GM12878 (cell line): ENCODE results near the gene ERICH2. TPM values are rescaled to one million over a fixed set of nuclear protein-coding genes. Genes with fewer than 3 reads are reported as not detected.
"Not testable (repeated sequence)": the region's sequence is repeated elsewhere in the genome, so short reads cannot be mapped to it uniquely, and the experiment has no call there.

ENCODE experiments used
- ATAC-seq: fragments of 200-7000 bp; cut with Tn5 transposase; 3 replicates; pipeline ENCODE4 v1.9.1; 2020; ENCODE audit warnings: mild to moderate bottlenecking, moderate library complexity
- BruUV-seq: library from RNA; stranded (reverse); fragments of 400-500 nt; replicated peaks from 2 replicates; lab custom pipeline; 2021; lab: Mats Ljungman, UMichigan
- CTCF ChIA-PET: fragments of 300-600 bp; sonication (Branson Sonifier 250); formaldehyde crosslinking; extraction: SDS; loops from one replicate; lab custom pipeline; 2021; ENCODE audit warnings: inconsistent platforms; lab: Yijun Ruan, JAX
- POLR2A ChIA-PET: fragments of 350-600 bp; formaldehyde crosslinking; extraction: SDS; loops from one replicate; lab custom pipeline; 2021; ENCODE audit warnings: inconsistent platforms; lab: Charles Lee
- RAD21 ChIA-PET: fragments of 300-600 bp; sonication (Branson Sonifier 250); formaldehyde crosslinking; loops from one replicate; lab custom pipeline; 2023; ENCODE audit warnings: antibody characterized with exemption; ENCODE audit not compliant: unreplicated experiment; lab: Charles Lee
- SMC1A ChIA-PET: fragments of 300-600 bp; sonication (Branson Sonifier 250); formaldehyde crosslinking; loops from one replicate; lab custom pipeline; 2023; ENCODE audit not compliant: unreplicated experiment, uncharacterized antibody; lab: Charles Lee
- DNase-seq: peaks from one replicate; pipeline ENCODE4 v3.0.0-alpha.2; 2011; ENCODE audit warnings: low read depth, low spot score
- FAIRE-seq: peaks from 3 replicates; lab custom pipeline; 2011; peaks lifted over from hg19 to GRCh38; lab: Jason Lieb, UNC
- H2AFZ ChIP-seq: 2 replicates; pipeline ENCODE4 v1.6.0; 2011; ENCODE audit warnings: low read depth, low read length, control low read depth; ENCODE audit not compliant: control insufficient read depth
- H3K27ac ChIP-seq: 2 replicates; pipeline ENCODE4 v1.5.1; 2011; ENCODE audit warnings: control low read depth; ENCODE audit not compliant: control insufficient read depth, insufficient read depth
- H3K27me3 ChIP-seq, 2 experiments: replicated peaks in 1 of 2; 2 replicates each; pipeline versions ENCODE4 v1.6.0 to v1.6.1; 2011; ENCODE audit warnings: low read length in 1 of 2; ENCODE audit not compliant: control insufficient read depth in 2 of 2, insufficient read depth in 2 of 2
- H3K36me3 ChIP-seq, 2 experiments: 2 replicates each; pipeline ENCODE4 v1.5.1; 2011; ENCODE audit warnings: low read length in 1 of 2; ENCODE audit not compliant: control insufficient read depth in 2 of 2, insufficient read depth in 2 of 2
- H3K4me1 ChIP-seq: 2 replicates; pipeline ENCODE4 v1.6.1; 2011; ENCODE audit warnings: mild to moderate bottlenecking, low read length, moderate library complexity, mixed read lengths; ENCODE audit not compliant: control insufficient read depth, insufficient read depth
- H3K4me2 ChIP-seq: 2 replicates; pipeline ENCODE4 v1.6.0; 2011; ENCODE audit warnings: control low read depth; ENCODE audit not compliant: control insufficient read depth, insufficient read depth
- H3K4me3 ChIP-seq: fragments of 200-600 bp; sonication (generic); 2 replicates; pipeline ENCODE4 v1.5.1; 2016
- H3K79me2 ChIP-seq: 2 replicates; pipeline ENCODE4 v1.6.0; 2011; ENCODE audit warnings: low read length; ENCODE audit not compliant: control insufficient read depth, insufficient read depth
- H3K9ac ChIP-seq: 2 replicates; pipeline ENCODE4 v1.8.0; 2011; ENCODE audit warnings: low read length, control low read depth, mixed read lengths; ENCODE audit not compliant: control insufficient read depth, insufficient read depth
- H3K9me3 ChIP-seq: replicated peaks from 3 replicates; pipeline ENCODE4 v1.5.1; 2011; ENCODE audit warnings: mild to moderate bottlenecking, low read length; ENCODE audit not compliant: control insufficient read depth, insufficient read depth
- H4K20me1 ChIP-seq: 2 replicates; pipeline ENCODE4 v1.6.0; 2011; ENCODE audit not compliant: control insufficient read depth, insufficient read depth
- BMI1 ChIP-seq: fragments of 450-650 bp; IDR thresholded peaks from 2 replicates; pipeline ENCODE4 v1.6.1; 2016; ENCODE audit warnings: mild to moderate bottlenecking, moderate library complexity, borderline replicate concordance
- KLF5 ChIP-seq: fragments of 450-650 bp; IDR thresholded peaks from 2 replicates; pipeline ENCODE4 v1.6.1; 2014; ENCODE audit warnings: mild to moderate bottlenecking; ENCODE audit not compliant: partially characterized antibody
- NFYA ChIP-seq: IDR thresholded peaks from 2 replicates; pipeline ENCODE4 v1.6.1; 2011; ENCODE audit warnings: low read depth, mild to moderate bottlenecking, low read length, improper control_type of control experiment, borderline replicate concordance
- RFX5 ChIP-seq: IDR thresholded peaks from 2 replicates; pipeline ENCODE4 v1.6.1; 2011; ENCODE audit warnings: low read depth, low read length, improper control_type of control experiment
- ZNF622 ChIP-seq: fragments of 450-650 bp; IDR thresholded peaks from 2 replicates; pipeline ENCODE4 v1.6.1; 2017; ENCODE audit warnings: mild to moderate bottlenecking, inconsistent platforms
- WGBS: methylation state at CpG from one replicate; pipeline ENCODE4 v1.1.6; 2016; ENCODE audit warnings: low lambda C conversion rate; ENCODE audit not compliant: insufficient replicate concordance, insufficient coverage; ENCODE audit errors: missing lambda C conversion rate; 5-methylcytosine and 5-hydroxymethylcytosine counted together
- in situ Hi-C: fragments of 300-500 bp; cut with MboI; formaldehyde crosslinking; loops from 9 replicates; pipeline ENCODE4 v1.14.3; 2018; ENCODE audit warnings: mixed read lengths
- intact Hi-C: fragments of 100-400 bp; cut with micrococcal nuclease; formaldehyde crosslinking; loops from one replicate; pipeline ENCODE4 v1.14.2; 2022; ENCODE audit not compliant: unreplicated experiment
- polyA plus RNA-seq, 11 experiments: library from polyadenylated mRNA; depleted of rRNA in 4 of 11; unstranded in 6 of 11; stranded (reverse) in 5 of 11; fragments of >200 nt; fragmentation: Nextera tagmentation in 4 of 11; fragmentation: Illumina TruSeq in 1 of 11; extraction: Ambion mirVana in 4 of 11; extraction: Trizol in 1 of 11; gene quantifications; 1 replicate in 1 of 11; 2 replicates in 10 of 11; pipeline versions ENCODE4 v1.2.1 to v1.2.3, GENCODE V29; 2011 to 2016; ENCODE audit warnings: inconsistent platforms in 2 of 11, missing spikeins in 2 of 11, low read depth in 1 of 11
- total RNA-seq, 4 experiments: library from RNA; depleted of rRNA in 3 of 4; stranded (reverse); fragments of >200 nt in 3 of 4; fragmentation: Illumina TruSeq in 1 of 4; extraction: Trizol in 1 of 4; gene quantifications; 2 replicates each; pipeline versions ENCODE4 v1.2.1 to v1.2.3, GENCODE V29; 2013 to 2021
- TF ChIP-seq, protein P1 (sequence below): IDR thresholded peaks from 2 replicates; pipeline ENCODE4 v1.6.1; 2012; ENCODE audit warnings: mild to moderate bottlenecking, low read depth, low read length

ERICH2 gene
- total and polyA plus RNA-seq, 10 of the 15 experiments (the other 5 are each of a cell fraction or from before 2014, with no cell fraction given): not detected

- Histone ChIP-seq H3K27me3 (peaks cover 0 to 2% of the 10 kb centered on the region in 2 experiments; a peak in 1 of 4 replicates), H3K9ac (no peak overlapping the region), H3K36me3 (no peaks in the 10 kb centered on the region), H3K4me1 (no peaks in the 10 kb centered on the region), H3K27ac (no peak overlapping the region), H3K4me3 (no peak overlapping the region), H3K79me2 (no peaks in the 10 kb centered on the region), H3K4me2 (no peak overlapping the region), H2AFZ (no peak overlapping the region), H4K20me1 (no peaks in the 10 kb centered on the region), H3K9me3 (no peaks in the 10 kb centered on the region)
- in situ Hi-C loops: no loop called here
- CTCF ChIA-PET: no interaction called here
- no peak for DNase-seq
- SMC1A ChIA-PET: no interaction called here
- RAD21 ChIA-PET: no interaction called here
- intact Hi-C loops: no loop called here
- 60% methylated on average over 6 of the region's 6 CpGs for WGBS
- POLR2A ChIA-PET: no interaction called here
- TF ChIP-seq RFX5: no peak
- TF ChIP-seq, protein P1, sequence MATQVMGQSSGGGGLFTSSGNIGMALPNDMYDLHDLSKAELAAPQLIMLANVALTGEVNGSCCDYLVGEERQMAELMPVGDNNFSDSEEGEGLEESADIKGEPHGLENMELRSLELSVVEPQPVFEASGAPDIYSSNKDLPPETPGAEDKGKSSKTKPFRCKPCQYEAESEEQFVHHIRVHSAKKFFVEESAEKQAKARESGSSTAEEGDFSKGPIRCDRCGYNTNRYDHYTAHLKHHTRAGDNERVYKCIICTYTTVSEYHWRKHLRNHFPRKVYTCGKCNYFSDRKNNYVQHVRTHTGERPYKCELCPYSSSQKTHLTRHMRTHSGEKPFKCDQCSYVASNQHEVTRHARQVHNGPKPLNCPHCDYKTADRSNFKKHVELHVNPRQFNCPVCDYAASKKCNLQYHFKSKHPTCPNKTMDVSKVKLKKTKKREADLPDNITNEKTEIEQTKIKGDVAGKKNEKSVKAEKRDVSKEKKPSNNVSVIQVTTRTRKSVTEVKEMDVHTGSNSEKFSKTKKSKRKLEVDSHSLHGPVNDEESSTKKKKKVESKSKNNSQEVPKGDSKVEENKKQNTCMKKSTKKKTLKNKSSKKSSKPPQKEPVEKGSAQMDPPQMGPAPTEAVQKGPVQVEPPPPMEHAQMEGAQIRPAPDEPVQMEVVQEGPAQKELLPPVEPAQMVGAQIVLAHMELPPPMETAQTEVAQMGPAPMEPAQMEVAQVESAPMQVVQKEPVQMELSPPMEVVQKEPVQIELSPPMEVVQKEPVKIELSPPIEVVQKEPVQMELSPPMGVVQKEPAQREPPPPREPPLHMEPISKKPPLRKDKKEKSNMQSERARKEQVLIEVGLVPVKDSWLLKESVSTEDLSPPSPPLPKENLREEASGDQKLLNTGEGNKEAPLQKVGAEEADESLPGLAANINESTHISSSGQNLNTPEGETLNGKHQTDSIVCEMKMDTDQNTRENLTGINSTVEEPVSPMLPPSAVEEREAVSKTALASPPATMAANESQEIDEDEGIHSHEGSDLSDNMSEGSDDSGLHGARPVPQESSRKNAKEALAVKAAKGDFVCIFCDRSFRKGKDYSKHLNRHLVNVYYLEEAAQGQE: no peak
- TF ChIP-seq, all 136 proteins: peak for 0
- no TSS peak for BruUV-seq
- ATAC-seq: no peak
- no peak for FAIRE-seq
These were observed 24.9 kb upstream of the ERICH2 start for GRCh38 chr2:170745305-170745704.

GRCh38 chr2:170747921-170748320 is 22.3 kb upstream of the ERICH2 start:
- H3K27me3 ChIP-seq: no peaks in the 10 kb centered on the region
- H3K79me2 ChIP-seq: no peaks in the 10 kb centered on the region
- DNase-seq (no peak), FAIRE-seq (no peak), ATAC-seq (no peak)
- POLR2A ChIA-PET: no interaction called here
- no peak for TF ChIP-seq NFYA
- TF ChIP-seq ZNF622: no peak
- no peak for TF ChIP-seq BMI1
- TF ChIP-seq KLF5: no peak
- H4K20me1 ChIP-seq: no peaks in the 10 kb centered on the region
- SMC1A ChIA-PET: interaction anchor here (0.5 kb wide), 1 partner anchor 60 kb away, joined by 3 read pairs; no protein-coding TSS in a partner anchor
- H3K9ac ChIP-seq: no peak overlapping the region
- RAD21 ChIA-PET: interaction anchor here (0.7 kb wide), 1 partner anchor 313 kb away, joined by 4 read pairs; no protein-coding TSS in a partner anchor
- 0% methylated on average over 3 of the region's 4 CpGs for WGBS
- H3K4me1 ChIP-seq: no peaks in the 10 kb centered on the region
- CTCF ChIA-PET: interaction anchor here (1.6 kb wide), 1 partner anchor 33 kb away, joined by 4 read pairs; the partner anchor contains the start of gene SP5
- in situ Hi-C loops (no loop called here), intact Hi-C loops (no loop called here)
- no peak overlapping the region for H3K27ac ChIP-seq
- no peaks in the 10 kb centered on the region for H3K36me3 ChIP-seq
- H3K4me3 ChIP-seq: no peak overlapping the region
- H3K4me2 ChIP-seq: no peak overlapping the region
- no peaks in the 10 kb centered on the region for H3K9me3 ChIP-seq
- no peak overlapping the region for H2AFZ ChIP-seq
- BruUV-seq: no TSS peak

DNA sequence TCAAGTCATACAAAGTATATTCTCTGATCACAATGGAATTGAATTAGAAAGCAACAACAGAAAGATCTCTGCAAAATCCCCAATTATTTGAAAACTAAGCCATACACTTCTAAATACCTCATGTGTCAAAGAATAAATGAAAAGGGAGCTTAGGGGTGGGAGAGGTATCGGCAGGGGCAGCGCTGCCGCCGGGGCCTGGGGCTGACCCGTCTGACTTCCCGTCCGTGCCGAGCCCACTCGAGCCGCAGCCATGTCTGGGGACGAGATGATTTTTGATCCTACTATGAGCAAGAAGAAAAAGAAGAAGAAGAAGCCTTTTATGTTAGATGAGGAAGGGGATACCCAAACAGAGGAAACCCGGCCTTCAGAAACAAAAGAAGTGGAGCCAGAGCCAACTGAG is 18.6 kb upstream of the ERICH2 start:
- RAD21 ChIA-PET, H3K9ac ChIP-seq, H3K79me2 ChIP-seq, SMC1A ChIA-PET, H3K27me3 ChIP-seq, H3K27ac ChIP-seq, intact Hi-C loops, FAIRE-seq, BruUV-seq, H2AFZ ChIP-seq, H3K4me1 ChIP-seq, H3K4me2 ChIP-seq, DNase-seq, POLR2A ChIA-PET, H3K9me3 ChIP-seq, CTCF ChIA-PET, H3K4me3 ChIP-seq, H4K20me1 ChIP-seq, in situ Hi-C loops, H3K36me3 ChIP-seq: not testable (repeated sequence)
- ATAC-seq: peak; percentile 55; the same call in 2 of the 3 replicates
- WGBS: 71% methylated on average over 12 of the region's 12 CpGs
